Middle frontal gyrus (tissue), 1 donor: Measurements from ENCODE around the gene AK5.
A peak's percentile ranks its signal among the peaks of the same experiment; 100 is the strongest.

ENCODE experiments used
- DNase-seq: peaks from one replicate; pipeline ENCODE4 v3.0.0-alpha.2; 2015; ENCODE audit warnings: low spot score; ENCODE audit errors: extremely low spot score

Gene AK5

DNA sequence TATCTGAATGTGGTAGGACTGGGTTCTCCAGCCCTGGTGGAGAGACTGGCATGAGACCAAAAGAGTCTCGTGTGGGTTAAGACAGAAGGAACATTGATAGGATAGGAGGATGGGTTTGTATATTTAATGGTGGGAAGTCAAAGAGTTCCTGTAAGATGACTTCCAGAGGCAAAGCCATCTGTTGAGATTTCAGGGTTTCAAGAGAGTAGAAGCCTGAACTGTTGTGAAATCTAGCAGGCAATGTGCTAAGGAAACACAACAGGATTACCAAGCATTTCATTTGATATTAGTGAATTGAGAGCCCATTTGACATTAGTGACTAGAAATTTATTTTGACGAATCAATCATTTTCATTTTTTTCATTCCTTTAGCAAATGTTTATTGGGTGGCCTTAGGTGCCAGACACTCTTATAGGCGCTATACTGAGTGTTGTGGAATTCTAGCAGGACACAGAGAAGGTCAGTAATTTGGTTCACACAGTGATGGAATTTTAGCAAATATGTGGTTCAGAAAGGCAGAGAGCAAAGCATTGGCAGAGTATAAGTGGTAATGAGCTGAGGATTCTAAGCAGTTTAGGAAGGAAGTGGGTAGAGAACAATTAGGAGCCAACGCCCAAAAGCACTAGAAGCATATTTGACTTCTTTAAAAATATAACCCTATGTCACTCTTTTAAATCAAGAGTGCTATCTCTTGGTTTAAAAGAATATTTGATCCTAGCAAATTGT lies 149.3 kb downstream of the AK5 start:
- no peak for DNase-seq

DNA sequence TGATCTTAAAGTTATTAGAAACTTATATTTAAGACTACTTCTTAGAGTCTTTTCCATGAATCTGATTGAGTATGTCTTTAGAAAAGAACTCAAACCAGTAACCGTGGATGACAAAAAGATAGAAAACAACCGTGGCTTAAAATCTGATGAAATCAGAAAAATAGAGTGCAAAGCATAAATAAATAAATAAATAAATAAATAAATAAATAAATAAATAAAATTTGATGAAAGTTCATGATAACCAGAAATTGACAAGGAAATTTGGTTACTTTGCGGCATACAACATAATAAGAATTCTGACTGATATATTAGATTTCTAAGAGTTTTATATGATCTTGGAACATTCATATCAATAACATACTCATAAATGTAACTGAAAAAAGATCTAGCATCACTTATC lies 152.1 kb downstream of the AK5 start:
- DNase-seq, result no peak

DNA sequence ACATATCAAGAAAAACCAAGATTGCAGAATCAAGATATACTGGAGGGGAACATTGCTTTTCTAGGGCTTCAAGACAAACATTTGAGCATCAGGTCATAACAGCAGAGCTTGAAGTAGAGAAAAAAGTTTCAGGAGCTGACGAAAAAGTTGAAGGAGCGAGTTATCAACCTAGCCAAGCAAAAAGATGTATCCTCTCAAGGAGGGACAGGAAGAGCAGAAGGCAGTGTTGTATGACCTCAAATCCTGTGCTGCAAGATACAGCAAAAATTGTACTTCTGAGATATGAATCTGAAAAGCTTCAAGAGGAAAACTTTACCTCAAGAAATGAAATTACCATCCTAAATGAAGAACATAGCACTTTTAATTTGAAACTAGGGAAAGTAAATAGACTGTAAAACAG lies 153.1 kb downstream of the AK5 start:
- DNase-seq, result no peak

DNA sequence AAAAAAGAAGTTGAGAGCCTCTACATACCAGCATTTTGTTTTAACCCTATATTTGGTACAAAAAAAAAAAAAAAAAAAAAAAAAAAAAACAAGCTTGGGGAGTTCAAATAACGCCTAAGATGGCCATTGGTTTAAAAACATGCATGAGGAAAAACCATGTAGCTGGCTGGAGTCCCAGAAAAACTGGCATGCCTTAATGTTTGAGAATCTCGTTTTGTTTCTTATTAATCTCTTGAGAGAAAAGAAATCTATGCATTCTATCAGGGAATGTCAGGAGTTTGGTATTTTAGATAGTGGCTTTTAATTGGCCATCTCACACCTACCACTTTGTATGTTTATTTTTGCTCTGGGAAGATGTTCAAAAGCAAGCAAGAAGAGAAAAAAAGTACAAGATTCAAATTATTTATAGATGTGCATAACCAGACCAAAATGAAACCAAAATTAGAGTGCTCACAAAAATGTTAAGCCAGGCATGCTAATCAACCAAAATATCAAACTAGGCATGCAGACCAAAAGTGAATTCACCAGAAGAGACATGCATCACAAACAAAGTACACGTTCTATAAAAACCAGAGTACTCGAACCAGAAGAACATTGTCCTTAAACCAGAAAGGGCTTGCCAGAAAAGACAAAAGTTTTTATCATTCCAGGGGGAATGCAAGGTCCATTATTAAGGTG lies 156.6 kb downstream of the AK5 start:
- DNase-seq, result peak; percentile 38

DNA sequence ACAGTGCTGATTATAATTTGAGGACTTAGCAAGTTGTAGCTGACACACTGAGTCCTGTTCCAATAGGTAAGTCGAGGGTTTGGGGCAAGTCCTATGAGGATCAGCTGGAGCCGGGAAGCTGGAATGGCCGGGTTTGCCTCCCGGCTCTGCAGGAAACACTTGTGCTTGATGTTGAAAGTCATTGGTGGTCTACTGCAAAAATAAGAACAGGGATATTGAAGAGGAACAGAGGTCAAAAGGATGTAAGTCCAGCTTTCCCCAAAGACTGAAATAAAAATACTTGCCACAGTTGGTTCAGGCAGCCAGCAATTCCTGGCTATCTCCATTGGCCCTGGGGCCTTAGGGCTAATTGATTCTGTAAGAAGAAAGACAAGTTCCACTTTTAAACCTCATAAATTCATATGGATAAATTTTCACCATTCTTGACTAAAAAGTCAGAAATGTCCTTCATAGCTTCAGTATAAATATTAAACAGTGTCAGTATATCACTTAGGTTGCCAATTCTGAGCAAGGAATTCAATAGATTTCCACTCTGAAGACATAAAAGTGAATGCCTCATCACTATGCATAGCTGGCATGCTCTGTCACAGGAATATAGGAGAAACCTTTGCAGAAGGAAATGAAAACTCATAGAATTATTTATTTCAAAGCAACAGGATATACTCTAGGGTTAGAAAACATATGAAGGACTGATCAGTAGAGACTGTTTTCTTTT lies 165.2 kb downstream of the AK5 start:
- DNase-seq, result no peak

DNA sequence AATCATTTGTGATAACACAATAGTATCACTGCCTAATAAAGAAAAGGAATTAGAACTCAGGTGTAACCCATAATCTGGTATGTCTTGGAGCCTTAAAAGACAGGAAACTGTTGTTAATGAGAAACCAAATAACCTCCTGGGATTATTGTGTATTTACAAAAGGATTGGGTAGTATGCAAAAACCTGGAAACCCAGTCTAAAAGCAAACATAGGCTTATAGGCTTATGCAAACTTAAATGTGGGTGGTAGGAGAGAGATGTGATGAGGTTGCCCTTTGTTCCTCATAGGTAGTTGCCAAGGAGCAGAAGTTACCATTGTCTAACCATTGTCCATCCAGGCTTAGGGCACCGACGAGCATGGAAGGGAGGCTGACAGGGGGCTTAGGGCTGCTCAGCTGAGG lies 165.8 kb downstream of the AK5 start:
- DNase-seq, result no peak

DNA sequence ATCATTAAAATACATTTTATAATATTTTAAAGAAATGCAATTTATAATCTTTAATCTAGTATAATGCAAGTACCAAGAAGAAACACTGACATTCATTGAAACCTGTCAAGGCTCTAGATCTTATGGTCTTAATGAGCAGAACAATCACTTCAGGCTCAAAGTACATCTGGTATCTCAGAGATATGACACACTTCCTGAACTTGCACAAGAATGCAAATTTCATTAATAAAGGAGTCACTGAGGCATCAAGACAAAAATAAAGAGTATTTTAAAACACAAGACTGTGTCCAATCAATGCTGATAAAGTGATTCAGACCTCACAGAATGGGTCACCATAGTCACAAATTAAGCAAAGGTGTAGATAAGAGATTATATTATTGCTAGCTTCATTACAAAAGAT lies 178.1 kb downstream of the AK5 start:
- no peak for DNase-seq

DNA sequence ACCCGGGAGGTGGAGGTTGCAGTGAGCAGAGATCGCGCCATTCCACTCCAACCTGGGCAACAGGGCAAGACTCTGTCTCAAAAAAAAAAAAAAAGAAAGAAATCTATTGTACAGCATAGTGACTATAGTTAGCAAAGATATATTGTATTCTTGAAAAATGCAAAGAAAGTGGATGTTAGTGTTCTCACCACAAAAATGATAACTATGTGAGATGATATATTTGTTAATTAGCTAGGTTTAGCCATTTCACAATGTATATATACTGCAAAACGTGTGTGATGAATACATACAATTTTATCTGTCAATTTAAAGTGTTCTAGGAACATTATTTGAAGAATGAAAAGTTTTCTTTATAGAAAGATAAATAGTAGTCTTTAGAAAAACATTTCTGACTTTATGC lies 179.9 kb downstream of the AK5 start:
- DNase-seq, result no peak

DNA sequence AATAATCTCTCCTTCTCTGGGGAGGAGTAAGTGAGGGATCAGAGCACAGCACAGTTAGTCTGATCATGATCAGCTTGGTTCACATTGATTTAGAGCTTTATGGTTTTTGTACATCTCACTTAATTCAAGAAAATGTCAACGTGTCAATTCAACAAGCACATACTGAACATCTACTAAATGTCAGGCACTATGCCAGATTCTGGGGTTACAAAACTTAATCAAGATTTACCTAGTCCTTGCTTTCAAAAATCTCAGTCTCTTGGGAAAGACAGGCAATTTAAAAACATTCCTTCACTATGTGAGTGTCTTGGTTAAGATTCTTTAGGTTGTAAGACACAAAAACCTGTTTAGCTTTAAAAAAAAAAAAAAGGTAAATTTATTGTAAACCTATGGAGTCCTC lies 181.4 kb downstream of the AK5 start:
- no peak for DNase-seq

DNA sequence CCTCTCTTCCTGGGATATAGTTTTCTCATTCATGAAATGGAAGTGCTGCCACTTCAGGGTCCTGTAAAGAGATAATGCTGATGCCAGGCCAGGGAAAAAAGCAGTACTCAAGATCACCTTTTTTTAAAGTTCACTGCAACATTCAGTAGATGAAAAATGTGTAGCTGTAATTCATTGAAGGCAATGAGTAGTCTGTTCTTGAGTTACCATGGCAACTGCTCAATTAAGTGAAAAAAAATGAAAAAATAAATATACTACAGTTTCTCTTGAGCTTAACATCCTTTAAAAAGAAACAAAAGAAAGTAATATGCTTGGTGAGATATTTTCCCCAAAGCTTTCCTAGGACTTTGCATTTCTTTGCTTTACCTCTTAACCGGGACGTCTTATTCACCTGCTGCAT lies 183.3 kb downstream of the AK5 start:
- no peak for DNase-seq

DNA sequence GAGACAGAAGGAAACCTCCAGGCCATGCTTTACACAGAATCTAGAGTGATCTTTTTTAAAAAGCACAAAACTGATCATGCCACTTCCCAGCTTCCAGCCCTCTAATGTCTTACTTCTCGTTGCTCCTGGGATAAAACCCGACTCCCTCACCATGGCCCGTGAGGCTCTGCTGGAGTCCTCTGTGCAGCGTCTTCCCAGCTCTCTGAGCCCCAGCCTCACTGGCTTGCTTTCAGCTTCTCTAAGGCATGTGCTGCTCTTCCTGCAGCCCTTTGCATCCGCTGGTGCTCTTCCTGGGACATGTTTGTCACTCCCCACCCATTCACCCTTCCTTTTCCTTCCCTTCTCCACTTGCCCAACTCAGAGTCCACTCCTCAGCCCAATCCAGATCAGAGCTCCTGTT lies 184.1 kb downstream of the AK5 start:
- no peak for DNase-seq

DNA sequence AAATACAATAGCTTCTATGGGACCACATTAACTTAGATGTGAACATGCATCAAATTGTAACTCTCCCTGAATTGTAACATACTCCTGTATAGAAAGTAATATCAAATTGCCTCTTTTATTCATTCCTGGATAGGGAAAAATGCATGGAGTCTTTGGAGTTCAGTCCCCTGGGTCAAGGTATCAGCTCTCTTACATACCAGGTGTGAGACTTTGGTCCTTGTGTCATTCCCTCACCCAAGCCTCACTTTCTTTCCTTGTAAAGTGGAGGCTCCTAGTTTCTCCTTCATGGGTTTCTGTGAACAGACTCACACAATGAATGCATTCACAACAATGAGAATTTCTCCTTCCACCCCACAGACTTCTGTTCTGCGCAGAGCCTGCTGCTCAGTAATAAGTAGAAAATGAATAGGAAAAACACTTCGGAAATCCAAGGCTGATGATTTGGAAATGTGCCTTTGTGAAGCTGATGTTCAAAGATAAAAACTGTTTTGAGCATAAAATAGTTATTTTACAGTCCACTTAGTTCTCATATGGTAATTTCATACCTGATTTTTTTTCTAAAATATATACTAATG lies 185.3 kb downstream of the AK5 start:
- DNase-seq, result peak; percentile 35

DNA sequence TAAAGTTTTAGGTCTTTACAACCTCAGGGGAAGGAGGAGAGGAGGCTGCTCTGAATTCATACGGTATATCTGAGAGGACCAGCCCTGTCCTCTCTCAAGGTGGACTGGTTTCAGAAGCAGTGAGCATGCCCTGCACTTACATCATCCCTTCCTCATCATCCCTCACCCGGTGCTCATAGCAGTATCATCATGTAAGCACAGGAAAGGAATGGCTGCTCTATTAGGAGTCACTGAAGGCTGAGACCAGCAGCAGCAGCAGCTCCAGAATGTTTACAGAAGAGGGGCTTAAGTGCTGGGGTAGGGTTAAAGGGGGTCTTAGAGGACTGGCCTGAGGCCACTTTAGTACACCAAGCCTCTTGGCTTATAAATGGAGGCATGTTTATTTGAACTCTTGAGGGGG lies 185.9 kb downstream of the AK5 start:
- DNase-seq, result no peak

DNA sequence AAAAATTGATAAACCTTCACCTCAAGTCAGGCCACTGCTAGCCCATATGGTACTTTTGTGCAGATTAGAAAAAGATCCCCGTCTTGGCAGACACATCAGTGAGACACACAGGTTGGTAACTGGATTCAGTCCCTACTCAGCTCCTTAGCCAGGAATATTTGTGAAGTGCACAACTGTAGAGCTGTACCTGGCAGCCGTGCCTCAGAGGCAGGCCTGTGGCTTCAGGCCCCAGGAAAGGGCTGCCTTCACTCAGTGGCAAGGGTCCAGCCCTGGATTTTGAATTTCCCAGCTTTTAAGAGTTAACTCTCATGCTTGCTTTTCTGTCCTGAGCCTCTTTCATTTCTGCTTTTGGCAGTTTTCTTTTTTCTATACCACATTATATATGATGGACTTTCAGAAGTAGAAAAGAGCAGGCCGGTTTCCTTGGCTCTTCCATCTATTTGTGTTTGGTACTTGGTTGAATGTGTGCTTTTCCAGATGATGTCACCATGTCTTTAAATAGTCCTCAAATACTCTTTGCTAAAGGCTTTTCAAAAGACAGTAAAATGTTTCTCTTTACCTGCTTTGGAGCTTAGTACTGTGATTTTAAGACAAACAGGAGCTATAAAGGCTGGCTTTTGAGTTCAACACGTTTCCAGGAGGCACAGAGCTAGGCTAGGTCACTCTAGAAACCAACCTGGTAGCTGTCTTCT lies 186.6 kb downstream of the AK5 start:
- no peak for DNase-seq

DNA sequence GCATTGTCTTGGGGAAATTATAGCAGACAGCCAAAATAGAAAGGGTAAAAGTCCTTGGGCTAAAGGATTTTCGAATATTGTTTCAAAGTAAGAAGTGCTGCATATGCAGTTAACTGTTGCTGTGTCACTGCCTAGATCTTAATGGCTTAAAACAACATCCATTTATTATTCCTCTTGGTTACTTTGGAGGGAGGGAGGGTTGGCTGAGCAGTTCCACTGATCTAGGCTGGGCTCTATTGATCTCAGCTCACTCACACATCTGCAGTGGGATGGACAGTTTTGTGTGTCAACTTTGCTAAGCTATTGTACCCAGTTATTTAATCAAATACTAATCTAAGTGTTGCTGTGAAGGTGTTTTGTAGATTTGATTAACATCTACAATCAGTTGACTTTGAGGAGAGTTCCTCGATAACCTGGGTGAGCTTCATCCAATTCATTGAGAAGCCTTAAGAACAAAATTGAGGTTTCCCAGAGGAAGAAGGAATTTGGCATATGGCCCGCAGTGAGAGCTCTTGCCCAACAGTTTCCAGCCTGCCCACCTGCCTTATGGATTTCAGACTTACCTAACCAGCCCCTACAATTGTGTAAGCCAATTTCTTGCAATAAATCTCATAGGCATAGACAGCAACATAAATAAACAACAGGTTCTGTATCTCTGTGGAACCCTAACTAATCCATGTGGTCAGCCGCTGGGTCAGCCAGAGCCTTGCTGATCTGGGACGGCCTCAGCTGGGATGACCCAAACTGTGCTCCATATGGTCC lies 187.3 kb downstream of the AK5 start:
- DNase-seq, result no peak

DNA sequence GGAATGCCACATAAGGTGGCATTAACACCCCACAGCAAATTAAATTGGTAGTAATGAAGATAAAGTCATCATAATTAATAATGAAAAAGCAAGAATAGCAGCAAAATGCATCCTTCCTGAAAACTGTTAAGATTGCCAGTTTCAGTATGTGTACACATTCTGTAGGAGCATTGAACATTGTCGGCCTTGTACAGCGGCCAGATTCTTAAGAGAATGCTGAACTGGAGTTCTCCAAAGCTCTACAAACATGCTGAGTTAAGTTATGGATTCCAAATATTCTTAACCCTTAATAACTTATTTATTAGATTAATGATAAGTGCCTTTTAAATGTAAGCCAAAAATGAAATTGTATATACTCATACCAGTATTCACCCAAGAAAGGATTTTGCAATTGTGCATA lies 189.9 kb downstream of the AK5 start:
- DNase-seq, result no peak

DNA sequence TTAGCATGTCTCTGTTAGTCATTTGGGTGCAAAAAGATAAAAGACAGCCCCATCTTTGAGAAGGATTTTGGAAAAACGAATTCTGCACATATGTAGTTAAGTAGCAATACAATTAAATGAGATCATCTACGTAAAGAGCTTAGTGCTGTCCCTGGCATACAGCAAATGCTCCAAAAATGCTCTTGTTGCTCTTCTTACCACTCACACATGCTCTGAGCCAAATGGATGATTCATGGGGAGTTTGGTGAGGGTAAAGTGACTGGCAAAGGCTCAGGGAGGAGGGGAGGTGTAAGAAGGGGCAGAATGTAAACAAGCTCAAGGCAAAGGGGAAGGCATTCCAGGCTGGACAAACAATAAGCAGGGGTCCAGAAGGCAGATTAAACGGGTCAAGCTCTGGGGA lies 191.9 kb downstream of the AK5 start:
- DNase-seq, result no peak

DNA sequence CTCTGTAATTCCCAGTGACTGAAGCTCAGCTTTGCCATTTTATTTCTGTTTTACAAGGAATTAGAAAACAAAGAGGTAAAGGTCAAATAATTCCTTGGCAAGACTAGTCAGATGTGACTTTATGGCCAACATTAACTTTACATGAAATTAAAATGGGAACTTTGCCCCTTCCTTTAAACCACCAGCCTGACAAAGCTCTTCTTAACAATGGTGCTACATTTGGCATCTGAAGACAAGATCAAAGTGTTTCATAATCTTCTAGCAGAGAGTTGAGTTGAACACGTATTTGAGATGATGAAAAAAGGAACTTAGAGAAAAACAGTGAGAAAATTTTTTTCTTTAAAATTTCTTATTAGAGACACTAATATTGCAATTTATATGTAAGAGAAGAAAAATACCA lies 193.8 kb downstream of the AK5 start:
- DNase-seq, result no peak

DNA sequence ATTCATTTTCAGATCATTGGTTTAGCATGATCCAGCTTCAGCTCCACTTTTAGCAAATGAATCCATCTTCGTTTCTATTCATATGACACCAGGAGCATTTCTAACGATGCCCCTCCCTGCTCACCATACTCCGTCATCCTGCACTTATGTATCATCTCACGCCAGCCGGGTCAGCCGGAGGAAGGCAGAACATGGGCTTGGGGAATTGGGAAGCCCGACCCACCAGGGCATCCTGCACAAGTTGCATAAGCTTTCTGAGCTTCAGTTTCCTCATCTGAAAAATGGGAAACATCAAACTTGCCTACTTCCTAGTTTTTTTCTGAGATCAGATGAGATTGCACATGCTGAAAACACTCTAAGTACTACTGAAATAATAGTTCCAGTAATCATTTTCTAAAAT lies 194.7 kb downstream of the AK5 start:
- DNase-seq, result no peak

DNA sequence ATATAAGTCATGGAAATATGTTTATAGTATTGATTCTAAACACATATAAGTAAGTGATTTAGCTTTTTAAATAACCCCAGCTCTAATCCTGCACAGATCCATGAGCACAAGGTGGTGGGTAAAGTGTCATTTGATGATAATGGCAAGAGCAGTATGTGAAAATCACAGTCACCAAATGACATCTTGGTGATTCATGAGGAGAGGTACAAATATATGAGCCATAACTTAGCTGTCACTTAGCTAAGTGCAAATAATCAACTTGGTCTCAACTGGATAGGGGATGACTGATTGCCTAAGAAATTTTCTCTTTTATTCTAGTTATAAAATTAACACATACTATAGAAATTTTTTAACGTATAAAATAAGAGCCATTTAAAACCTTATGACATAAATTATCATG lies 202.5 kb downstream of the AK5 start:
- no peak for DNase-seq

DNA sequence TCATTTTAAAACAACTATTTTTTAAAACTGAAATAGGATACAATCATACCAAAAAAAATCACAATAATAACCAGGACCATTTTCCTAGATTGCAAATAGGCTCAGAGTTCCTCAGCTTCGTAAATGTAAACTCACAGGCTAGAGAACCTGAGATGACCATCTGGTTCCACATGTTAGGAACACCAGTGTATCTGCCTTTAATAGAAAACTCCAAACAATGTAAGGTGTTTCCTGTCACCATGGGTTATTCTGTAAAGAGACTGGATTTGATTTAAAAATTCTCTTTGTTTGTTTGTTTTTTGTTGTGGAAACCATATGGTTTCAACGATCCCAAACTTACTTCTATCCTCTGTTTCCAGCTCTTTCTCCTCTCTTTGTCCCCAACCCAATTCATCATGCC lies 203.1 kb downstream of the AK5 start:
- DNase-seq, result no peak
